HepG2 (cell line): ENCODE data around the gene KRTAP10-6. TPM values are rescaled to one million over a fixed set of nuclear protein-coding genes. Genes with fewer than 3 reads are reported as not detected.

Source experiments
- ATAC-seq: fragments of 200-7000 bp; cut with Tn5 transposase; 3 replicates; pipeline ENCODE4 v1.9.1; 2020; ENCODE audit warnings: mild to moderate bottlenecking, moderate library complexity
- BruUV-seq: library from RNA; stranded (reverse); fragments of 400-500 nt; replicated peaks from 2 replicates; lab custom pipeline; 2021; lab: Mats Ljungman, UMichigan
- CTCF ChIA-PET: fragments of 300-600 bp; formaldehyde crosslinking; extraction: SDS; loops from one replicate; lab custom pipeline; 2021; ENCODE audit warnings: low total read pairs, inconsistent platforms, low intra/inter-chr PET ratio; lab: Yijun Ruan, JAX
- POLR2A ChIA-PET: fragments of 350-600 bp; sonication (Branson Sonifier 250); formaldehyde crosslinking; loops from one replicate; lab custom pipeline; 2020; ENCODE audit warnings: antibody characterized with exemption, inconsistent platforms; lab: Yijun Ruan, JAX
- DNase-seq: peaks from one replicate; pipeline ENCODE4 v3.0.0-alpha.2; 2015; ENCODE audit warnings: low spot score
- FAIRE-seq: peaks from 3 replicates; lab custom pipeline; 2011; peaks lifted over from hg19 to GRCh38; lab: Jason Lieb, UNC
- H2AFZ ChIP-seq: one replicate; pipeline ENCODE4 v1.6.1; 2011; ENCODE audit warnings: low read length, inconsistent platforms
- H3K27ac ChIP-seq: fragments of 300-600 bp; 3 replicates; pipeline ENCODE4 v1.8.0; 2011; ENCODE audit warnings: mixed run types, mild to moderate bottlenecking, mixed read lengths, low read length, inconsistent platforms; ENCODE audit not compliant: insufficient read depth; ENCODE audit errors: extremely low read length
- H3K27me3 ChIP-seq, 2 experiments: fragments of 200-600 bp in 1 of 2; 2 replicates in 1 of 2; 3 replicates in 1 of 2; pipeline versions ENCODE4 v1.6.0 to v1.8.0; 2011; ENCODE audit warnings: low read length in 2 of 2, mild to moderate bottlenecking in 2 of 2, moderate library complexity in 2 of 2, inconsistent platforms in 1 of 2; ENCODE audit not compliant: insufficient read depth in 2 of 2, control insufficient read depth in 1 of 2
- H3K36me3 ChIP-seq, 2 experiments: fragments of 200-600 bp in 1 of 2; replicated peaks in 1 of 2; 2 replicates in 1 of 2; 3 replicates in 1 of 2; pipeline versions ENCODE4 v1.5.1 to v1.8.0; 2011; ENCODE audit warnings: low read length in 2 of 2, inconsistent platforms in 1 of 2; ENCODE audit not compliant: insufficient read depth in 2 of 2, control insufficient read depth in 1 of 2
- H3K4me1 ChIP-seq: 2 replicates; pipeline ENCODE4 v1.5.1; 2012; ENCODE audit warnings: low read length, inconsistent platforms; ENCODE audit not compliant: insufficient read depth
- H3K4me2 ChIP-seq: 2 replicates; pipeline ENCODE4 v1.6.0; 2011; ENCODE audit warnings: low read depth, low read length, inconsistent platforms
- H3K4me3 ChIP-seq, 3 experiments: fragments of 200-600 bp in 1 of 3; sonication (generic), shearing (Covaris generic) in 1 of 3; replicated peaks in 1 of 3; 2 replicates each; pipeline ENCODE4 v1.5.1; 2011 to 2016; ENCODE audit warnings: low read length in 3 of 3, inconsistent platforms in 2 of 3, low read depth in 2 of 3, mild to moderate bottlenecking in 2 of 3, control low read depth in 1 of 3, mixed read lengths in 1 of 3; ENCODE audit not compliant: insufficient read depth in 1 of 3
- H3K79me2 ChIP-seq: one replicate; pipeline ENCODE4 v1.6.1; 2011; ENCODE audit warnings: low read length, inconsistent platforms; ENCODE audit not compliant: insufficient read depth
- H3K9ac ChIP-seq: 2 replicates; pipeline ENCODE4 v1.6.0; 2011; ENCODE audit warnings: mild to moderate bottlenecking, low read depth, low read length, inconsistent platforms; ENCODE audit not compliant: insufficient read depth
- H3K9me3 ChIP-seq: 2 replicates; pipeline ENCODE4 v1.5.1; 2012; ENCODE audit warnings: mild to moderate bottlenecking, low read length
- H4K20me1 ChIP-seq: 2 replicates; pipeline ENCODE4 v1.6.0; 2011; ENCODE audit warnings: inconsistent platforms, mild to moderate bottlenecking, low read length, moderate library complexity; ENCODE audit not compliant: insufficient read depth
- CBX2 ChIP-seq, 2 experiments: fragments of 200-600 bp in 1 of 2; sonication (generic); formaldehyde crosslinking in 1 of 2; IDR thresholded peaks; 2 replicates each; pipeline versions ENCODE4 v1.7.0 to v1.8.1; 2018 to 2022; ENCODE audit warnings: low read depth in 2 of 2, low read length in 1 of 2, mild to moderate bottlenecking in 1 of 2, missing genetic modification reagents in 1 of 2
- ELF3 ChIP-seq: IDR thresholded peaks from 2 replicates; pipeline ENCODE4 v1.6.1; 2016; ENCODE audit warnings: missing genetic modification reagents, missing compliant biosample characterization
- ETS1 ChIP-seq: sonication (generic); formaldehyde crosslinking; IDR thresholded peaks from 2 replicates; pipeline ENCODE4 v1.4.0; 2020; ENCODE audit warnings: missing genetic modification reagents
- FOXP1 ChIP-seq, 2 experiments: fragments of 450-650 bp in 1 of 2; IDR thresholded peaks; 2 replicates each; pipeline ENCODE4 v1.6.1; 2017 to 2018; ENCODE audit warnings: antibody characterized with exemption in 1 of 2
- HES4 ChIP-seq: sonication (generic); formaldehyde crosslinking; IDR thresholded peaks from 2 replicates; pipeline ENCODE4 v1.9.0; 2021; ENCODE audit warnings: mild to moderate bottlenecking, missing genetic modification reagents, borderline replicate concordance
- HNRNPL ChIP-seq: fragments of 200-400 bp; formaldehyde crosslinking; IDR thresholded peaks from 2 replicates; pipeline ENCODE4 v1.6.1; 2017; ENCODE audit warnings: mild to moderate bottlenecking, low read depth, low read length
- KDM1A ChIP-seq: IDR thresholded peaks from 2 replicates; pipeline ENCODE4 v1.6.1; 2016; ENCODE audit warnings: missing compliant biosample characterization
- KLF16 ChIP-seq, 2 experiments: sonication (generic) in 1 of 2; formaldehyde crosslinking in 1 of 2; IDR thresholded peaks; 2 replicates each; pipeline versions ENCODE4 v1.6.1 to v1.8.0; 2016 to 2023; ENCODE audit warnings: missing genetic modification reagents in 2 of 2, missing compliant biosample characterization in 1 of 2
- KMT2B ChIP-seq: IDR thresholded peaks from 2 replicates; pipeline ENCODE4 v1.6.1; 2016; ENCODE audit warnings: missing genetic modification reagents, missing compliant biosample characterization
- MXI1 ChIP-seq: IDR thresholded peaks from 3 replicates; pipeline ENCODE4 v1.6.1; 2012; ENCODE audit warnings: low read depth, low read length, inconsistent platforms, borderline replicate concordance
- NCOA5 ChIP-seq: sonication (generic); formaldehyde crosslinking; IDR thresholded peaks from 2 replicates; pipeline ENCODE4 v1.4.0; 2020; ENCODE audit warnings: missing genetic modification reagents
- NFE2L1 ChIP-seq: sonication (generic); formaldehyde crosslinking; IDR thresholded peaks from 2 replicates; pipeline ENCODE4 v1.4.0; 2020; ENCODE audit warnings: missing genetic modification reagents, mild to moderate bottlenecking, borderline replicate concordance
- NFKB2 ChIP-seq: sonication (generic); formaldehyde crosslinking; IDR thresholded peaks from 2 replicates; pipeline ENCODE4 v1.4.0; 2020; ENCODE audit warnings: missing genetic modification reagents, borderline replicate concordance
- PCBP2 ChIP-seq: fragments of 200-400 bp; formaldehyde crosslinking; optimal IDR thresholded peaks from 2 replicates; pipeline ENCODE3; 2018; ENCODE audit warnings: low read length, low read depth; ENCODE audit not compliant: poor library complexity, severe bottlenecking
- SSRP1 ChIP-seq: IDR thresholded peaks from 2 replicates; pipeline ENCODE4 v1.6.1; 2016; ENCODE audit warnings: control low read depth
- THAP11 ChIP-seq: IDR thresholded peaks from 2 replicates; pipeline ENCODE4 v1.6.1; 2016; ENCODE audit warnings: missing biosample characterization, missing genetic modification reagents
- ZFP36L1 ChIP-seq: sonication (generic); formaldehyde crosslinking; IDR thresholded peaks from 2 replicates; pipeline ENCODE4 v1.8.0; 2022; ENCODE audit warnings: mild to moderate bottlenecking, missing genetic modification reagents, moderate library complexity
- ZFX ChIP-seq: sonication (generic); formaldehyde crosslinking; IDR thresholded peaks from 2 replicates; pipeline ENCODE4 v1.4.0; 2020; ENCODE audit warnings: mild to moderate bottlenecking, low read depth, missing genetic modification reagents, moderate library complexity
- ZFY ChIP-seq: sonication (generic); formaldehyde crosslinking; IDR thresholded peaks from 2 replicates; pipeline ENCODE4 v1.4.0; 2020; ENCODE audit warnings: missing genetic modification reagents
- ZNF296 ChIP-seq: sonication (generic); formaldehyde crosslinking; conservative IDR thresholded peaks from 2 replicates; pipeline ENCODE4 v1.5.0; 2020; ENCODE audit warnings: mild to moderate bottlenecking, missing genetic modification reagents
- ZNF337 ChIP-seq: sonication (generic); formaldehyde crosslinking; IDR thresholded peaks from 2 replicates; pipeline ENCODE4 v1.5.1; 2020; ENCODE audit warnings: missing genetic modification reagents, low read depth, mild to moderate bottlenecking, borderline replicate concordance
- ZNF616 ChIP-seq: sonication (generic); formaldehyde crosslinking; IDR thresholded peaks from 2 replicates; pipeline ENCODE4 v1.5.0; 2020; ENCODE audit warnings: low read depth, mild to moderate bottlenecking, missing genetic modification reagents
- ZNF790 ChIP-seq: sonication (generic); formaldehyde crosslinking; IDR thresholded peaks from 2 replicates; pipeline ENCODE4 v1.8.0; 2022; ENCODE audit warnings: missing genetic modification reagents, mild to moderate bottlenecking, borderline replicate concordance
- ZNF878 ChIP-seq: sonication (generic); formaldehyde crosslinking; IDR thresholded peaks from 2 replicates; pipeline ENCODE4 v1.8.1; 2023; ENCODE audit warnings: mild to moderate bottlenecking, missing genetic modification reagents, moderate library complexity
- ZNF891 ChIP-seq: sonication (generic); formaldehyde crosslinking; IDR thresholded peaks from 2 replicates; pipeline ENCODE4 v1.5.0; 2020; ENCODE audit warnings: mild to moderate bottlenecking, missing genetic modification reagents
- WGBS: methylation state at CpG from one replicate; pipeline ENCODE4 v1.1.6; 2017; ENCODE audit warnings: low lambda C conversion rate; 5-methylcytosine and 5-hydroxymethylcytosine counted together
- in situ Hi-C: cut with HindIII; loops from 2 replicates; pipeline ENCODE4 v1.10.0; 2017; ENCODE audit warnings: low pct_unique_long_range_greater_than_20kb; ENCODE audit not compliant: extremely low pct_ligation_motif_present
- intact Hi-C: fragments of 100-400 bp; cut with micrococcal nuclease; formaldehyde crosslinking; loops from one replicate; pipeline ENCODE4 v1.10.0; 2022; ENCODE audit not compliant: unreplicated experiment
- polyA plus RNA-seq, 8 experiments: library from polyadenylated mRNA; depleted of rRNA in 3 of 8; stranded (reverse) in 7 of 8; unstranded in 1 of 8; fragments of >200 nt; fragmentation: Illumina TruSeq in 4 of 8; extraction: Trizol in 4 of 8; gene quantifications; 2 replicates each; pipeline versions ENCODE4 v1.2.1 to v1.2.3, GENCODE V29; 2011 to 2016; ENCODE audit warnings: low read depth in 4 of 8, missing spikeins in 1 of 8, mixed read lengths in 1 of 8; ENCODE audit not compliant: insufficient read depth in 1 of 8
- total RNA-seq, 5 experiments: library from RNA; depleted of rRNA; stranded (reverse); fragments of >200 nt; fragmentation: Illumina TruSeq; extraction: Trizol; gene quantifications; 2 replicates each; pipeline ENCODE4 v1.2.3, GENCODE V29; 2016; ENCODE audit warnings: low read depth in 1 of 5

The KRTAP10-6 gene
- total and polyA plus RNA-seq, 2 of the 13 experiments (the other 11 are each of a cell fraction or from before 2014, with no cell fraction given): not detected

- peak overlapping the region in 1 of 3 experiments; percentile 4; a peak in 1 of 6 replicates for H3K4me3 ChIP-seq
- H3K79me2 ChIP-seq: no peaks in the 10 kb centered on the region
- H2AFZ ChIP-seq: no peak overlapping the region
- in situ Hi-C loops (no loop called here), intact Hi-C loops (no loop called here)
- ATAC-seq (peak; percentile 90), DNase-seq (peak; percentile 81), FAIRE-seq (peak; percentile 78)
- H3K4me1 ChIP-seq: peaks cover 52% of the 10 kb centered on the region
- ChIA-PET CTCF (no interaction called here), POLR2A (no interaction called here)
- no peaks in the 10 kb centered on the region for H3K9me3 ChIP-seq
- H3K36me3 ChIP-seq: no peaks in the 10 kb centered on the region
- peak overlapping the region; percentile 59 for H3K4me2 ChIP-seq
- H3K27ac ChIP-seq: peak overlapping the region; percentile 80
- peak overlapping the region; percentile 54 for H3K9ac ChIP-seq
- WGBS: 42% methylated on average over 12 of the region's 20 CpGs
- no peaks in the 10 kb centered on the region; a peak in 1 of 5 replicates for H3K27me3 ChIP-seq
- no peaks in the 10 kb centered on the region for H4K20me1 ChIP-seq
- no TSS peak for BruUV-seq
- TF ChIP-seq ZFP36L1 (CRISPR knock-in tag): peak; percentile 83
- TF ChIP-seq SSRP1 (CRISPR knock-in tag): no peak
- TF ChIP-seq HES4: peak; percentile 66
- TF ChIP-seq NFKB2 (CRISPR knock-in tag): peak; percentile 80; the same call in 1 of the 2 replicates
- peak; percentile 77 for TF ChIP-seq ZFX (CRISPR knock-in tag)
- peak; percentile 92 for TF ChIP-seq ZNF878 (CRISPR knock-in tag)
- TF ChIP-seq HNRNPL: no peak
- peak; percentile 73; the same call in 1 of the 2 replicates for TF ChIP-seq ZNF337 (CRISPR knock-in tag)
- TF ChIP-seq CBX2 (IDR thresholded peaks at IDR 0.05; ENCODE audit: low read depth, low read length): no peak
- TF ChIP-seq CBX2 (CRISPR knock-in tag; IDR thresholded peaks at IDR 0.05; ENCODE audit: low read depth): 0 out of 2 replicates have a peak, but pooled peaks have one; percentile 57
- no peak for TF ChIP-seq PCBP2
- TF ChIP-seq KMT2B (CRISPR knock-in tag): 0 out of 2 replicates have a peak, but pooled peaks have one; percentile 41
- peak; percentile 70; the same call in 1 of the 2 replicates for TF ChIP-seq ZNF296 (CRISPR knock-in tag)
- peak in 1 of 2 experiments; percentile 76; a peak in 1 of 4 replicates for TF ChIP-seq KLF16 (CRISPR knock-in tag; IDR thresholded peaks at IDR 0.05)
- peak; percentile 65; the same call in 1 of the 2 replicates for TF ChIP-seq KDM1A (CRISPR knock-in tag)
- TF ChIP-seq MXI1: peak; percentile 23; the same call in 1 of the 3 replicates
- no peak for TF ChIP-seq ZNF790 (CRISPR knock-in tag)
- no peak for TF ChIP-seq NCOA5 (CRISPR knock-in tag)
- peak; percentile 73 for TF ChIP-seq ZFY (CRISPR knock-in tag)
- TF ChIP-seq ZNF891 (CRISPR knock-in tag): peak; percentile 56; the same call in 1 of the 2 replicates
- TF ChIP-seq FOXP1 (IDR thresholded peaks at IDR 0.05): no peak
- TF ChIP-seq FOXP1 (CRISPR knock-in tag; IDR thresholded peaks at IDR 0.05): peak; percentile 54; the same call in 1 of the 2 replicates
- TF ChIP-seq NFE2L1 (CRISPR knock-in tag): no peak
- TF ChIP-seq ZNF616: 0 out of 2 replicates have a peak, but pooled peaks have one; percentile 40
- peak; percentile 62 for TF ChIP-seq THAP11
- TF ChIP-seq ELF3: peak; percentile 75
- 0 out of 2 replicates have a peak, but pooled peaks have one; percentile 24 for TF ChIP-seq ETS1
These were observed 1.5 kb upstream of the KRTAP10-6 start for GRCh38 chr21:44593598-44594405.
